PC-3 (cell line): ENCODE data around the gene CACNA1C. TPM values are rescaled to one million over a fixed set of nuclear protein-coding genes. Genes with fewer than 3 reads are reported as not detected.
A peak's percentile ranks its signal among the peaks of the same experiment; 100 is the strongest.

Experiments
- ATAC-seq: fragments of 200-7000 bp; cut with Tn5 transposase; 2 replicates; pipeline ENCODE4 v1.9.1; 2020; ENCODE audit warnings: mild to moderate bottlenecking, moderate library complexity
- BruUV-seq: library from RNA; stranded (reverse); fragments of 400-500 nt; replicated peaks from 2 replicates; lab custom pipeline; 2021; lab: Mats Ljungman, UMichigan
- CTCF ChIA-PET: fragments of 300-600 bp; sonication (Branson Sonifier 250); formaldehyde crosslinking; loops from one replicate; lab custom pipeline; 2022; ENCODE audit warnings: antibody characterized with exemption; lab: Charles Lee
- POLR2A ChIA-PET: fragments of 300-600 bp; sonication (Branson Sonifier 250); formaldehyde crosslinking; loops from one replicate; lab custom pipeline; 2022; ENCODE audit warnings: antibody characterized with exemption; ENCODE audit not compliant: unreplicated experiment; lab: Charles Lee
- DNase-seq: peaks from one replicate; pipeline ENCODE4 v3.0.0-alpha.2; 2015
- H2AFZ ChIP-seq: fragments of 300-600 bp; sonication (generic); 2 replicates; pipeline ENCODE4 v1.6.0; 2016; ENCODE audit warnings: antibody characterized with exemption, low read length
- H3F3A ChIP-seq: fragments of 300-600 bp; sonication (generic); one replicate; pipeline ENCODE4 v1.6.0; 2017; ENCODE audit warnings: antibody characterized with exemption, low read length, control low read depth, mild to moderate bottlenecking; ENCODE audit not compliant: unreplicated experiment
- H3K27ac ChIP-seq: fragments of 300-600 bp; sonication (generic); 2 replicates; pipeline ENCODE4 v1.5.1; 2016; ENCODE audit warnings: mild to moderate bottlenecking, low read length
- H3K27me3 ChIP-seq: fragments of 300-600 bp; sonication (generic); 2 replicates; pipeline ENCODE4 v1.6.1; 2016; ENCODE audit warnings: low read length, mixed read lengths
- H3K36me3 ChIP-seq: fragments of 300-600 bp; sonication (generic); 2 replicates; pipeline ENCODE4 v1.6.1; 2016; ENCODE audit warnings: low read depth, mixed run types, low read length, mixed read lengths
- H3K4me1 ChIP-seq: fragments of 300-600 bp; sonication (generic); 2 replicates; pipeline ENCODE4 v1.5.1; 2016; ENCODE audit warnings: low read length; ENCODE audit not compliant: insufficient read depth
- H3K4me2 ChIP-seq: fragments of 300-600 bp; sonication (generic); 2 replicates; pipeline ENCODE4 v1.6.0; 2016; ENCODE audit warnings: low read length
- H3K4me3 ChIP-seq: fragments of 300-600 bp; sonication (generic); 2 replicates; pipeline ENCODE4 v1.5.1; 2016; ENCODE audit warnings: mild to moderate bottlenecking, low read length, mixed read lengths
- H3K79me2 ChIP-seq: fragments of 300-600 bp; sonication (generic); 2 replicates; pipeline ENCODE4 v1.6.1; 2017; ENCODE audit warnings: low read length, mixed read lengths
- H3K9ac ChIP-seq: fragments of 300-600 bp; sonication (generic); 2 replicates; pipeline ENCODE4 v1.6.0; 2016; ENCODE audit warnings: mild to moderate bottlenecking, low read length
- H3K9me2 ChIP-seq: fragments of 300-600 bp; sonication (generic); replicated peaks from 2 replicates; pipeline ENCODE4 v1.6.1; 2016; ENCODE audit warnings: mixed run types, low read length, mixed read lengths
- H3K9me3 ChIP-seq: fragments of 300-600 bp; sonication (generic); 2 replicates; pipeline ENCODE4 v1.6.1; 2016; ENCODE audit warnings: low read length, mixed read lengths
- H4K20me1 ChIP-seq: fragments of 300-600 bp; sonication (generic); 2 replicates; pipeline ENCODE4 v1.6.1; 2016; ENCODE audit warnings: low read length, mixed read lengths
- CTCF ChIP-seq: fragments of 300-600 bp; sonication (generic); conservative IDR thresholded peaks from 2 replicates; pipeline ENCODE4 v1.5.1; 2017; ENCODE audit warnings: antibody characterized with exemption, low read depth, mild to moderate bottlenecking, low read length
- EZH2 ChIP-seq: fragments of 300-600 bp; sonication (generic); IDR thresholded peaks from one replicate; pipeline ENCODE4 v1.6.1; 2017; ENCODE audit warnings: antibody characterized with exemption, mild to moderate bottlenecking, low read length; ENCODE audit not compliant: unreplicated experiment
- EZH2phosphoT487 ChIP-seq: fragments of 300-600 bp; sonication (generic); IDR thresholded peaks from 2 replicates; pipeline ENCODE4 v1.6.1; 2018; ENCODE audit warnings: mild to moderate bottlenecking, antibody characterized with exemption, low read length, borderline replicate concordance
- intact Hi-C: fragments of 100-400 bp; cut with micrococcal nuclease; formaldehyde crosslinking; loops from 2 replicates; pipeline ENCODE4 v1.9.0; 2023
- total RNA-seq: library from RNA; depleted of rRNA; stranded (reverse); fragments of >200 nt; gene quantifications from 2 replicates; pipeline ENCODE4 v1.2.3, GENCODE V29; 2014

The CACNA1C gene
- total RNA-seq, 1 experiment from 2014 or later = not detected

- DNase-seq (no peak), ATAC-seq (no peak)
- Histone ChIP-seq H3K9ac (no peak overlapping the region), H4K20me1 (no peaks in the 10 kb centered on the region), H3K36me3 (no peaks in the 10 kb centered on the region), H3K9me3 (no peaks in the 10 kb centered on the region), H3K4me2 (no peak overlapping the region), H3K27ac (no peak overlapping the region), H3K9me2 (no peaks in the 10 kb centered on the region), H3K79me2 (no peaks in the 10 kb centered on the region), H3K4me3 (no peak overlapping the region), H3K4me1 (peaks cover 10% of the 10 kb centered on the region), H3K27me3 (peaks cover 52% of the 10 kb centered on the region), H2AFZ (no peak overlapping the region), H3F3A (no peaks in the 10 kb centered on the region)
- no TSS peak for BruUV-seq
- CTCF ChIA-PET = no interaction called here
- intact Hi-C loops = no loop called here
- TF ChIP-seq CTCF (no peak), EZH2 (no peak), EZH2phosphoT487 (no peak)
- POLR2A ChIA-PET = no interaction called here
Observed at GRCh38 chr12:2177751-2178150, 125.0 kb downstream of the CACNA1C start.

- Histone ChIP-seq H3F3A (no peaks in the 10 kb centered on the region), H3K79me2 (no peaks in the 10 kb centered on the region), H3K4me2 (no peak overlapping the region), H3K27me3 (peaks cover 39% of the 10 kb centered on the region), H3K9me3 (no peaks in the 10 kb centered on the region), H3K9ac (no peak overlapping the region), H2AFZ (no peak overlapping the region), H3K4me1 (peaks cover 10% of the 10 kb centered on the region), H4K20me1 (no peaks in the 10 kb centered on the region), H3K27ac (no peak overlapping the region), H3K9me2 (no peaks in the 10 kb centered on the region), H3K4me3 (no peak overlapping the region), H3K36me3 (no peaks in the 10 kb centered on the region)
- DNase-seq (no peak), ATAC-seq (no peak)
- ChIA-PET POLR2A (no interaction called here), CTCF (no interaction called here)
- intact Hi-C loops = no loop called here
- TF ChIP-seq CTCF = no peak
- no peak for TF ChIP-seq EZH2phosphoT487
- TF ChIP-seq EZH2 = no peak
- BruUV-seq = no TSS peak
Observed at GRCh38 chr12:2179058-2179457, 126.3 kb downstream of the CACNA1C start.

GRCh38 chr12:2179953-2180736 lies 127.4 kb downstream of the CACNA1C start:
- no peak overlapping the region for H3K27ac ChIP-seq
- H3K79me2 ChIP-seq = no peaks in the 10 kb centered on the region
- peaks cover 38% of the 10 kb centered on the region for H3K27me3 ChIP-seq
- no peak overlapping the region for H3K9ac ChIP-seq
- no peaks in the 10 kb centered on the region for H3K9me3 ChIP-seq
- peak; percentile 76 for DNase-seq
- peaks cover 10% of the 10 kb centered on the region for H3K4me1 ChIP-seq
- no peak overlapping the region for H3K4me2 ChIP-seq
- ChIA-PET POLR2A (no interaction called here), CTCF (no interaction called here)
- no peaks in the 10 kb centered on the region for H3K9me2 ChIP-seq
- no peak overlapping the region for H2AFZ ChIP-seq
- no peak overlapping the region for H3K4me3 ChIP-seq
- no TSS peak for BruUV-seq
- no peaks in the 10 kb centered on the region for H3K36me3 ChIP-seq
- TF ChIP-seq EZH2phosphoT487 (no peak), CTCF (no peak)
- ATAC-seq = peak; percentile 53
- H4K20me1 ChIP-seq = no peaks in the 10 kb centered on the region
- H3F3A ChIP-seq = no peaks in the 10 kb centered on the region
- intact Hi-C loops = no loop called here
